ENCODE measurements around the gene SLC25A29. TPM values are rescaled to one million over a fixed set of nuclear protein-coding genes. Genes with fewer than 3 reads are reported as not detected.

Gene SLC25A29
- total RNA-seq, 6 experiments from 2014 or later: 14.1 to 30.3 (median 18.2) TPM

DNA sequence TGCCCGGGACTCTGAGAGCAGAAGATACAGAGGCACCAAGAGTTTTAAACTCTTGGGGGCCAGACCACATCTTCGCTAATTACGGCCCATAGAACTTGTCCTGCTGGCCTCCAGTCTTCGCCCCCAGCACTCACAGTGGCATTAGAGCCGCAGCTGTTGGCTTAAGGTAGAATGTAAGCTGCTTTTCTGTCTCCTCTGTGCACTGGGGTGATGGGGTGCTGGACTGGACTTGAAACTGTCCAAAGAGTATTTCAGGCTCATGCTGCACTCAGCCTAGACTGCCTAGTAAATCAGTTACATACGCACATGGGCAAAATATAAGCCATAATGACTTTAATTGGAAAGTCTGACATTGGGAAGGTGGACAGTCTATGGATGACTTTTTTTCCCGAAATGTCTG lies 38.3 kb downstream of the SLC25A29 start:
- peaks cover 0 to 20% (median 3%) of the 10 kb centered on the region in 4 donors for H3K36me3 ChIP-seq
- peak; percentile 12 to 54 (median 43) for ATAC-seq
- TF ChIP-seq POLR2A (IDR thresholded peaks at IDR 0.05): no peak
- TF ChIP-seq, protein P1, sequence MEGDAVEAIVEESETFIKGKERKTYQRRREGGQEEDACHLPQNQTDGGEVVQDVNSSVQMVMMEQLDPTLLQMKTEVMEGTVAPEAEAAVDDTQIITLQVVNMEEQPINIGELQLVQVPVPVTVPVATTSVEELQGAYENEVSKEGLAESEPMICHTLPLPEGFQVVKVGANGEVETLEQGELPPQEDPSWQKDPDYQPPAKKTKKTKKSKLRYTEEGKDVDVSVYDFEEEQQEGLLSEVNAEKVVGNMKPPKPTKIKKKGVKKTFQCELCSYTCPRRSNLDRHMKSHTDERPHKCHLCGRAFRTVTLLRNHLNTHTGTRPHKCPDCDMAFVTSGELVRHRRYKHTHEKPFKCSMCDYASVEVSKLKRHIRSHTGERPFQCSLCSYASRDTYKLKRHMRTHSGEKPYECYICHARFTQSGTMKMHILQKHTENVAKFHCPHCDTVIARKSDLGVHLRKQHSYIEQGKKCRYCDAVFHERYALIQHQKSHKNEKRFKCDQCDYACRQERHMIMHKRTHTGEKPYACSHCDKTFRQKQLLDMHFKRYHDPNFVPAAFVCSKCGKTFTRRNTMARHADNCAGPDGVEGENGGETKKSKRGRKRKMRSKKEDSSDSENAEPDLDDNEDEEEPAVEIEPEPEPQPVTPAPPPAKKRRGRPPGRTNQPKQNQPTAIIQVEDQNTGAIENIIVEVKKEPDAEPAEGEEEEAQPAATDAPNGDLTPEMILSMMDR (IDR thresholded peaks at IDR 0.05): no peak
- no peak overlapping the region for H3K4me3 ChIP-seq
- peaks cover 0 to 47% (median 18%) of the 10 kb centered on the region in 4 donors for H3K4me1 ChIP-seq
- H3K27me3 ChIP-seq: no peaks in the 10 kb centered on the region
- 46% methylated on average over 3 of the region's 7 CpGs for WGBS (ENCODE audit: insufficient coverage, low coverage, low lambda C conversion rate, missing lambda C conversion rate)
- peak overlapping the region in 1 of 3 donors; percentile 30 for H3K27ac ChIP-seq
- H3K9me3 ChIP-seq: no peaks in the 10 kb centered on the region
- no peak for DNase-seq
- intact Hi-C loops (cut with DNase I): no loop called here

DNA sequence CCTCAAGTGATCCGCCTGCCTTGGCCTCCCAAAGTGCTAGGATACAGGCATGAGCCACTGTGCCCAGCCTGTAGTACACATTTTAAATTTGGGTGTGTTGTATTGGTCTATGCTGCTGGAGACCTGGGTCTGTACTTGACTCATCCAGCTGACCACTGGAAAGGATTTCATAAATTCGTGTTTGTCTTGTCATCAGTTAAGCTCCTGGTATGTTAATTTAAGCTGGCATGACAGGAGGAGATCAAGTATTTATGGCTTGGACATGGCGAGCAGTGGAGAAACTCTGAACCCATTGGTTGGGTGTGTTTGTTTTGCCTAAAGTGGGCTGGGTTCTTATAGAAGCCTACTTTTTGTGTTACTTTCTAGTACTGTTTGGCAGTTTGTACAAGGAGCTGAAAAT lies 43.1 kb downstream of the SLC25A29 start:
- no peak overlapping the region for H3K27ac ChIP-seq
- H3K4me3 ChIP-seq: no peak overlapping the region
- H3K27me3 ChIP-seq: no peaks in the 10 kb centered on the region
- DNase-seq (no peak), ATAC-seq (no peak)
- no peaks in the 10 kb centered on the region for H3K9me3 ChIP-seq
- WGBS (ENCODE audit: insufficient coverage, low coverage, low lambda C conversion rate, missing lambda C conversion rate): 82% methylated on average over 3 of the region's 3 CpGs
- TF ChIP-seq, protein P1 (IDR thresholded peaks at IDR 0.05): no peak
- no peak for TF ChIP-seq POLR2A (IDR thresholded peaks at IDR 0.05)
- peaks cover 0 to 24% (median 5%) of the 10 kb centered on the region in 4 donors for H3K4me1 ChIP-seq
- H3K36me3 ChIP-seq: peaks cover 0 to 24% (median 3%) of the 10 kb centered on the region in 4 donors
- intact Hi-C loops (cut with DNase I): no loop called here

DNA sequence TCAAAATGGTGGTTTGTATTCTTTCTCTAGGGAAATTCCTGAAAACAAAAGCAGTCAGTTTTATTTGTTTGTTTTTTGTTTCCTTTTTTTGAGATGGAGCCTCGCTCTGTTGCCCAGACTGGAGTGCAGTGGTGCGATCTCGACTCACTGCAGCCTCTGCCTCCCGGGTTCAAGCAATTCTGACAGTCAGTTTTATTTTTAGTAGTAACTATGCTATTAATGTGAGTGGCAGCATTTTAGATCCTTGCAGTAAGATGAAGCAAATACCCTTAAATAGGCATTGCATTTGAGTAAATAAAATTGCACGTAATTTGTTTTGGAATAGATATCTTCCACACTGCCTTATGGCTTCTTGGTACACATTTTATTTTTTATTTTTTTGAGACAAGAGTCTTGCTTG lies 43.7 kb downstream of the SLC25A29 start:
- Histone ChIP-seq H3K4me3 (no peak overlapping the region), H3K4me1 (peaks cover 0 to 22% (median 2%) of the 10 kb centered on the region in 4 donors), H3K36me3 (peaks cover 0 to 22% (median 3%) of the 10 kb centered on the region in 4 donors), H3K9me3 (no peaks in the 10 kb centered on the region), H3K27ac (no peak overlapping the region), H3K27me3 (no peaks in the 10 kb centered on the region)
- intact Hi-C loops (cut with DNase I): no loop called here
- 74% methylated on average over 5 of the region's 5 CpGs for WGBS (ENCODE audit: insufficient coverage, low coverage, low lambda C conversion rate, missing lambda C conversion rate)
- no peak for ATAC-seq
- DNase-seq: no peak
- TF ChIP-seq, protein P1 (IDR thresholded peaks at IDR 0.05): no peak

DNA sequence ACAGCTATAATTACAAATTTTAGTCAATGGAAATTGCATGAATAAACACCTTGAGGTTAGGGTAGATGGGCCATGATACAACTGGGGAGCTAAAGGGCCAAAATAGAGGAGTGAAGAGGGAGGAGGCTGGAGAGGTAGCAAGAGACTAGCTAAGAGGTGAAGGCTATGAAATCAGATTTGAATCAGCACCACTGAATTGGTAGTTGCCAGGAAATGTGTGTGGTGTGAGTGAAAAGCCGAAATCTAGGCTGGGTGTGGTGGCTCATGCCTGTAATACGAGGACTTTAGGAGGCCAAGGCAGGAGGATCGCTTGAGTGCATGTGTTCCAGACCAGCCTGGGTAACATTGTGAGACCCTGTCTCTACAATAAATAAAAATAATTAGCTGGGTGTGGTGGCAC lies 44.6 kb downstream of the SLC25A29 start:
- DNase-seq (no peak), ATAC-seq (no peak)
- no peak for TF ChIP-seq POLR2A (IDR thresholded peaks at IDR 0.05)
- TF ChIP-seq, protein P1 (IDR thresholded peaks at IDR 0.05): no peak
- intact Hi-C loops (cut with DNase I): no loop called here
- no peak overlapping the region for H3K27ac ChIP-seq
- H3K36me3 ChIP-seq: peaks cover 0 to 19% (median 3%) of the 10 kb centered on the region in 4 donors
- WGBS (ENCODE audit: insufficient coverage, low coverage, low lambda C conversion rate, missing lambda C conversion rate): 82% methylated on average over 3 of the region's 3 CpGs
- H3K9me3 ChIP-seq: no peaks in the 10 kb centered on the region
- H3K4me3 ChIP-seq: no peak overlapping the region
- H3K4me1 ChIP-seq: peaks cover 0 to 16% (median 0%) of the 10 kb centered on the region in 4 donors
- no peaks in the 10 kb centered on the region for H3K27me3 ChIP-seq
